COLO668 (cell line): Measurements from ENCODE around the gene ELMO1.
"Not testable (repeated sequence)": the region's sequence is repeated elsewhere in the genome, so short reads cannot be mapped to it uniquely, and the experiment has no call there.

Experiments used
- DNase-seq: peaks from one replicate; lab custom pipeline; 2025; ENCODE audit not compliant: unreplicated experiment; lab: John Stamatoyannopoulos, UW

The ELMO1 gene

GRCh38 chr7:37149051-37149772, 299.5 kb downstream of the ELMO1 start:
- no peak for DNase-seq

- DNase-seq, result no peak
Observed at GRCh38 chr7:37145682-37146081, 303.0 kb downstream of the ELMO1 start.

- DNase-seq, result no peak
Observed at GRCh38 chr7:37144423-37144822, 304.2 kb downstream of the ELMO1 start.

- no peak for DNase-seq
Observed at GRCh38 chr7:37142958-37143357, 305.7 kb downstream of the ELMO1 start.

- no peak for DNase-seq
Observed at GRCh38 chr7:37141742-37142141, 306.9 kb downstream of the ELMO1 start.

- DNase-seq, result not testable (repeated sequence)
Observed at GRCh38 chr7:37133902-37134301, 314.8 kb downstream of the ELMO1 start.

- DNase-seq, result no peak
Observed at GRCh38 chr7:37131855-37132254, 316.8 kb downstream of the ELMO1 start.

GRCh38 chr7:37129035-37129425, 319.6 kb downstream of the ELMO1 start:
- DNase-seq, result no peak

GRCh38 chr7:37128327-37129034, 320.2 kb downstream of the ELMO1 start:
- DNase-seq, result no peak

GRCh38 chr7:37119296-37119860, 329.3 kb downstream of the ELMO1 start:
- DNase-seq, result no peak

GRCh38 chr7:37118004-37118403, 330.7 kb downstream of the ELMO1 start:
- DNase-seq, result no peak

GRCh38 chr7:37117292-37117691, 331.4 kb downstream of the ELMO1 start:
- DNase-seq, result no peak

- no peak for DNase-seq
Observed at GRCh38 chr7:37116093-37116701, 332.5 kb downstream of the ELMO1 start.

- no peak for DNase-seq
Observed at GRCh38 chr7:37113661-37114355, 334.9 kb downstream of the ELMO1 start.

GRCh38 chr7:37112876-37113275, 335.8 kb downstream of the ELMO1 start:
- DNase-seq, result no peak

GRCh38 chr7:37112218-37112617, 336.4 kb downstream of the ELMO1 start:
- no peak for DNase-seq

- no peak for DNase-seq
Observed at GRCh38 chr7:37111459-37111858, 337.2 kb downstream of the ELMO1 start.

- no peak for DNase-seq
Observed at GRCh38 chr7:37110660-37111424, 337.8 kb downstream of the ELMO1 start.

- no peak for DNase-seq
Observed at GRCh38 chr7:37109843-37110242, 338.8 kb downstream of the ELMO1 start.

- DNase-seq, result no peak
Observed at GRCh38 chr7:37109016-37109683, 339.5 kb downstream of the ELMO1 start.
